HepG2 (cell line): ENCODE measurements around the gene EXOC7. TPM values are rescaled to one million over a fixed set of nuclear protein-coding genes. Genes with fewer than 3 reads are reported as not detected.

Experiments
- ARNT2 ChIP-seq: sonication (generic); formaldehyde crosslinking; IDR thresholded peaks from 2 replicates; pipeline ENCODE4 v1.8.0; 2022; ENCODE audit warnings: mild to moderate bottlenecking, low read depth, missing genetic modification reagents, moderate library complexity
- GLI4 ChIP-seq: sonication (generic); formaldehyde crosslinking; IDR thresholded peaks from 2 replicates; pipeline ENCODE4 v1.5.1; 2020; ENCODE audit warnings: missing genetic modification reagents, mild to moderate bottlenecking, moderate library complexity, borderline replicate concordance
- HDAC6 ChIP-seq: fragments of 200-600 bp; sonication (generic); IDR thresholded peaks from 2 replicates; pipeline ENCODE4 v1.7.0; 2017; ENCODE audit warnings: mild to moderate bottlenecking, antibody characterized with exemption, low read length, low read depth
- KIAA2018 ChIP-seq: sonication (generic); formaldehyde crosslinking; IDR thresholded peaks from 2 replicates; pipeline ENCODE4 v1.5.0; 2020; ENCODE audit warnings: mild to moderate bottlenecking, missing genetic modification reagents, borderline replicate concordance
- MTA3 ChIP-seq: sonication (generic); formaldehyde crosslinking; IDR thresholded peaks from 2 replicates; pipeline ENCODE4 v1.4.0; 2020; ENCODE audit warnings: missing genetic modification reagents
- POLR2G ChIP-seq: fragments of 200-400 bp; formaldehyde crosslinking; IDR thresholded peaks from 2 replicates; pipeline ENCODE4 v1.6.1; 2018; ENCODE audit warnings: mild to moderate bottlenecking, low read depth, low read length, moderate library complexity
- SIN3B ChIP-seq: fragments of 150-350 bp; IDR thresholded peaks from 2 replicates; pipeline ENCODE4 v1.6.1; 2014; ENCODE audit warnings: low read length
- SKI ChIP-seq: fragments of 450-650 bp; IDR thresholded peaks from one replicate; pipeline ENCODE4 v1.6.1; 2018; ENCODE audit warnings: mild to moderate bottlenecking; ENCODE audit not compliant: partially characterized antibody
- TAF15 ChIP-seq: fragments of 200-400 bp; formaldehyde crosslinking; IDR thresholded peaks from one replicate; pipeline ENCODE4 v1.6.1; 2018; ENCODE audit warnings: mild to moderate bottlenecking, low read depth, low read length; ENCODE audit not compliant: poor library complexity, severe bottlenecking
- TSC22D2 ChIP-seq: sonication (generic); formaldehyde crosslinking; IDR thresholded peaks from 2 replicates; pipeline ENCODE4 v1.5.1; 2020; ENCODE audit warnings: missing genetic modification reagents, mild to moderate bottlenecking, borderline replicate concordance
- ZBED4 ChIP-seq: sonication (generic); formaldehyde crosslinking; IDR thresholded peaks from 2 replicates; pipeline ENCODE4 v1.4.0; 2020; ENCODE audit warnings: missing genetic modification reagents, borderline replicate concordance
- ZFP91 ChIP-seq: sonication (generic); formaldehyde crosslinking; IDR thresholded peaks from 2 replicates; pipeline ENCODE4 v1.9.0; 2022; ENCODE audit warnings: missing genetic modification reagents, mild to moderate bottlenecking, borderline replicate concordance
- ZNF460 ChIP-seq: sonication (generic); formaldehyde crosslinking; IDR thresholded peaks from 2 replicates; pipeline ENCODE4 v1.5.1; 2020; ENCODE audit warnings: missing genetic modification reagents, mild to moderate bottlenecking, borderline replicate concordance
- ZSCAN12 ChIP-seq: sonication (generic); formaldehyde crosslinking; IDR thresholded peaks from 2 replicates; pipeline ENCODE4 v1.9.0; 2021; ENCODE audit warnings: mild to moderate bottlenecking, missing genetic modification reagents
- polyA plus RNA-seq, 8 experiments: library from polyadenylated mRNA; depleted of rRNA in 3 of 8; stranded (reverse) in 7 of 8; unstranded in 1 of 8; fragments of >200 nt; fragmentation: Illumina TruSeq in 4 of 8; extraction: Trizol in 4 of 8; gene quantifications; 2 replicates each; pipeline versions ENCODE4 v1.2.1 to v1.2.3, GENCODE V29; 2011 to 2016; ENCODE audit warnings: low read depth in 4 of 8, missing spikeins in 1 of 8, mixed read lengths in 1 of 8; ENCODE audit not compliant: insufficient read depth in 1 of 8
- total RNA-seq, 5 experiments: library from RNA; depleted of rRNA; stranded (reverse); fragments of >200 nt; fragmentation: Illumina TruSeq; extraction: Trizol; gene quantifications; 2 replicates each; pipeline ENCODE4 v1.2.3, GENCODE V29; 2016; ENCODE audit warnings: low read depth in 1 of 5

Gene EXOC7
- total and polyA plus RNA-seq, 2 of the 13 experiments (the other 11 are each of a cell fraction or from before 2014, with no cell fraction given): 86.9 to 116 TPM

- TF ChIP-seq KIAA2018 (CRISPR knock-in tag): no peak
- no peak for TF ChIP-seq HDAC6
- peak; percentile 75; the same call in 1 of the 2 replicates for TF ChIP-seq SIN3B
- TF ChIP-seq ARNT2 (CRISPR knock-in tag): 0 out of 2 replicates have a peak, but pooled peaks have one; percentile 56
- TF ChIP-seq ZNF460: no peak
- TF ChIP-seq TSC22D2 (CRISPR knock-in tag): no peak
- TF ChIP-seq ZBED4: 0 out of 2 replicates have a peak, but pooled peaks have one; percentile 38
- TF ChIP-seq POLR2G: no peak
- TF ChIP-seq ZFP91: peak; percentile 78
- TF ChIP-seq TAF15: peak; percentile 73
- TF ChIP-seq ZSCAN12 (CRISPR knock-in tag): no peak
- no peak for TF ChIP-seq MTA3 (CRISPR knock-in tag)
- TF ChIP-seq GLI4 (CRISPR knock-in tag): no peak
- TF ChIP-seq SKI: peak; percentile 81
These were observed 37.8 kb upstream of the EXOC7 start, which contains the start of gene FOXJ1 (continued) for GRCh38 chr17:76141212-76142038.
